ENCODE measurements around the gene RPS6KA2.

- TF ChIP-seq CTCF (IDR thresholded peaks at IDR 0.05) (no peak), ZFX (IDR thresholded peaks at IDR 0.05; ENCODE audit: borderline replicate concordance) (no peak)
Measured at GRCh38 chr6:166613027-166613426, 14.0 kb downstream of the RPS6KA2 start.

All from 22Rv1 (cell line).